HEK293 (cell line): ENCODE results near the gene ASCC1.
A peak's percentile ranks its signal among the peaks of the same experiment; 100 is the strongest.

Source experiments
- BCL11A ChIP-seq: fragments of 450-650 bp; formaldehyde crosslinking; IDR thresholded peaks from 2 replicates; pipeline ENCODE4 v1.5.1; 2016; ENCODE audit warnings: low read depth, missing biosample characterization, missing genetic modification characterization
- BCL6B ChIP-seq: fragments of 450-650 bp; formaldehyde crosslinking; IDR thresholded peaks from 2 replicates; pipeline ENCODE4 v1.5.1; 2017; ENCODE audit warnings: missing biosample characterization, missing genetic modification characterization
- EGR2 ChIP-seq: fragments of 450-650 bp; formaldehyde crosslinking; IDR thresholded peaks from 2 replicates; pipeline ENCODE4 v1.5.1; 2016; ENCODE audit warnings: low read depth, missing biosample characterization, missing genetic modification characterization
- GLIS1 ChIP-seq: fragments of 450-650 bp; formaldehyde crosslinking; IDR thresholded peaks from 2 replicates; pipeline ENCODE4 v1.5.1; 2016; ENCODE audit warnings: missing biosample characterization, missing genetic modification characterization
- OSR2 ChIP-seq: fragments of 450-650 bp; formaldehyde crosslinking; IDR thresholded peaks from 2 replicates; pipeline ENCODE4 v1.5.1; 2016; ENCODE audit warnings: missing biosample characterization, missing genetic modification characterization
- REPIN1 ChIP-seq: fragments of 450-650 bp; formaldehyde crosslinking; IDR thresholded peaks from 2 replicates; pipeline ENCODE4 v1.5.1; 2017; ENCODE audit warnings: missing biosample characterization, missing genetic modification characterization, low read depth
- SP7 ChIP-seq: fragments of 450-650 bp; formaldehyde crosslinking; IDR thresholded peaks from 2 replicates; pipeline ENCODE4 v1.5.1; 2016; ENCODE audit warnings: missing biosample characterization, missing genetic modification characterization
- ZBTB10 ChIP-seq: fragments of 450-650 bp; formaldehyde crosslinking; IDR thresholded peaks from 2 replicates; pipeline ENCODE4 v1.5.1; 2016; ENCODE audit warnings: missing biosample characterization, missing genetic modification characterization
- ZBTB48 ChIP-seq: fragments of 450-650 bp; formaldehyde crosslinking; IDR thresholded peaks from 2 replicates; pipeline ENCODE4 v1.5.1; 2016; ENCODE audit warnings: missing biosample characterization, missing genetic modification characterization
- ZFP69B ChIP-seq: fragments of 450-650 bp; formaldehyde crosslinking; IDR thresholded peaks from 2 replicates; pipeline ENCODE4 v1.5.1; 2016; ENCODE audit warnings: missing biosample characterization, missing genetic modification characterization
- ZNF10 ChIP-seq: fragments of 450-650 bp; formaldehyde crosslinking; IDR thresholded peaks from 2 replicates; pipeline ENCODE4 v1.5.1; 2017; ENCODE audit warnings: missing biosample characterization, missing genetic modification characterization
- ZNF169 ChIP-seq: fragments of 450-650 bp; formaldehyde crosslinking; IDR thresholded peaks from 2 replicates; pipeline ENCODE4 v1.5.1; 2016; ENCODE audit warnings: missing biosample characterization, missing genetic modification characterization
- ZNF239 ChIP-seq: fragments of 450-650 bp; formaldehyde crosslinking; IDR thresholded peaks from 2 replicates; pipeline ENCODE4 v1.5.1; 2016; ENCODE audit warnings: missing biosample characterization, missing genetic modification characterization
- ZNF24 ChIP-seq: fragments of 450-650 bp; formaldehyde crosslinking; IDR thresholded peaks from 2 replicates; pipeline ENCODE4 v1.5.1; 2016; ENCODE audit warnings: missing biosample characterization, missing genetic modification characterization
- ZNF366 ChIP-seq: fragments of 450-650 bp; formaldehyde crosslinking; conservative IDR thresholded peaks from 2 replicates; pipeline ENCODE4 v1.5.1; 2016; ENCODE audit warnings: missing biosample characterization, missing genetic modification characterization
- ZNF394 ChIP-seq: fragments of 450-650 bp; formaldehyde crosslinking; IDR thresholded peaks from 2 replicates; pipeline ENCODE4 v1.5.1; 2016; ENCODE audit warnings: missing biosample characterization, missing genetic modification characterization, mild to moderate bottlenecking, moderate library complexity, borderline replicate concordance
- ZNF423 ChIP-seq: fragments of 450-650 bp; formaldehyde crosslinking; IDR thresholded peaks from 2 replicates; pipeline ENCODE4 v1.5.1; 2016; ENCODE audit warnings: missing biosample characterization, missing genetic modification characterization
- ZNF426 ChIP-seq: fragments of 450-650 bp; formaldehyde crosslinking; IDR thresholded peaks from 2 replicates; pipeline ENCODE4 v1.5.1; 2017; ENCODE audit warnings: missing biosample characterization, missing genetic modification characterization, mild to moderate bottlenecking, inconsistent platforms, moderate library complexity
- ZNF548 ChIP-seq: fragments of 450-650 bp; formaldehyde crosslinking; IDR thresholded peaks from 2 replicates; pipeline ENCODE4 v1.5.1; 2016; ENCODE audit warnings: missing biosample characterization, missing genetic modification characterization
- ZNF660 ChIP-seq: fragments of 450-650 bp; IDR thresholded peaks from 2 replicates; pipeline ENCODE4 v1.5.1; 2018; ENCODE audit warnings: missing biosample characterization, mild to moderate bottlenecking, missing genetic modification characterization
- ZNF768 ChIP-seq: fragments of 450-650 bp; formaldehyde crosslinking; IDR thresholded peaks from 2 replicates; pipeline ENCODE4 v1.5.1; 2018; ENCODE audit warnings: missing biosample characterization, mild to moderate bottlenecking, missing genetic modification characterization
- ZXDB ChIP-seq: fragments of 450-650 bp; formaldehyde crosslinking; IDR thresholded peaks from 2 replicates; pipeline ENCODE4 v1.5.1; 2016; ENCODE audit warnings: missing biosample characterization, missing genetic modification characterization
- TF ChIP-seq, protein P1 (sequence below): fragments of 450-650 bp; formaldehyde crosslinking; IDR thresholded peaks from 2 replicates; pipeline ENCODE4 v1.5.1; 2016; ENCODE audit warnings: missing biosample characterization, missing genetic modification characterization, borderline replicate concordance
- TF ChIP-seq, protein P2 (sequence below): fragments of 450-650 bp; formaldehyde crosslinking; IDR thresholded peaks from 2 replicates; pipeline ENCODE4 v1.5.1; 2017; ENCODE audit warnings: missing biosample characterization, missing genetic modification characterization
- TF ChIP-seq, protein P3 (sequence below): fragments of 450-650 bp; formaldehyde crosslinking; IDR thresholded peaks from 2 replicates; pipeline ENCODE4 v1.5.1; 2016; ENCODE audit warnings: missing biosample characterization, missing genetic modification characterization, low read depth
- TF ChIP-seq, protein P4 (sequence below): fragments of 450-650 bp; formaldehyde crosslinking; IDR thresholded peaks from 2 replicates; pipeline ENCODE4 v1.5.1; 2016; ENCODE audit warnings: missing biosample characterization, missing genetic modification characterization
- TF ChIP-seq, protein P5 (sequence below): fragments of 450-650 bp; formaldehyde crosslinking; IDR thresholded peaks from 2 replicates; pipeline ENCODE4 v1.5.1; 2016; ENCODE audit warnings: missing biosample characterization, missing genetic modification characterization

Gene ASCC1

GRCh38 chr10:72068901-72069446 lies 147.1 kb downstream of the ASCC1 start (continued):
- TF ChIP-seq ZNF239 (tag by site-specific recombination) (no peak), ZNF768 (tag by site-specific recombination) (no peak), GLIS1 (tag by site-specific recombination) (0 out of 2 replicates have a peak, but pooled peaks have one; percentile 28), ZNF548 (tag by site-specific recombination) (no peak), ZNF423 (no peak), ZBTB10 (tag by site-specific recombination) (no peak; the same call in 1 of the 2 replicates), BCL6B (tag by site-specific recombination) (no peak), SP7 (tag by site-specific recombination) (peak; percentile 74), ZNF660 (tag by site-specific recombination) (no peak), ZXDB (tag by site-specific recombination) (no peak), ZNF169 (tag by site-specific recombination) (no peak), EGR2 (tag by site-specific recombination) (peak; percentile 43; the same call in 1 of the 2 replicates), REPIN1 (tag by site-specific recombination) (no peak), ZNF10 (tag by site-specific recombination) (no peak), ZBTB48 (tag by site-specific recombination) (peak; percentile 77; the same call in 1 of the 2 replicates), ZFP69B (0 out of 2 replicates have a peak, but pooled peaks have one; percentile 28), BCL11A (tag by site-specific recombination) (no peak), ZNF366 (tag by site-specific recombination) (peak; percentile 49), OSR2 (tag by site-specific recombination) (no peak), ZNF24 (tag by site-specific recombination) (peak; percentile 79; the same call in 1 of the 2 replicates), ZNF394 (tag by site-specific recombination) (no peak), ZNF426 (tag by site-specific recombination) (no peak)
- TF ChIP-seq, protein P1, sequence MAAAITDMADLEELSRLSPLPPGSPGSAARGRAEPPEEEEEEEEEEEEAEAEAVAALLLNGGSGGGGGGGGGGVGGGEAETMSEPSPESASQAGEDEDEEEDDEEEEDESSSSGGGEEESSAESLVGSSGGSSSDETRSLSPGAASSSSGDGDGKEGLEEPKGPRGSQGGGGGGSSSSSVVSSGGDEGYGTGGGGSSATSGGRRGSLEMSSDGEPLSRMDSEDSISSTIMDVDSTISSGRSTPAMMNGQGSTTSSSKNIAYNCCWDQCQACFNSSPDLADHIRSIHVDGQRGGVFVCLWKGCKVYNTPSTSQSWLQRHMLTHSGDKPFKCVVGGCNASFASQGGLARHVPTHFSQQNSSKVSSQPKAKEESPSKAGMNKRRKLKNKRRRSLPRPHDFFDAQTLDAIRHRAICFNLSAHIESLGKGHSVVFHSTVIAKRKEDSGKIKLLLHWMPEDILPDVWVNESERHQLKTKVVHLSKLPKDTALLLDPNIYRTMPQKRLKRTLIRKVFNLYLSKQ (tag by site-specific recombination) = no peak
- TF ChIP-seq, protein P2, sequence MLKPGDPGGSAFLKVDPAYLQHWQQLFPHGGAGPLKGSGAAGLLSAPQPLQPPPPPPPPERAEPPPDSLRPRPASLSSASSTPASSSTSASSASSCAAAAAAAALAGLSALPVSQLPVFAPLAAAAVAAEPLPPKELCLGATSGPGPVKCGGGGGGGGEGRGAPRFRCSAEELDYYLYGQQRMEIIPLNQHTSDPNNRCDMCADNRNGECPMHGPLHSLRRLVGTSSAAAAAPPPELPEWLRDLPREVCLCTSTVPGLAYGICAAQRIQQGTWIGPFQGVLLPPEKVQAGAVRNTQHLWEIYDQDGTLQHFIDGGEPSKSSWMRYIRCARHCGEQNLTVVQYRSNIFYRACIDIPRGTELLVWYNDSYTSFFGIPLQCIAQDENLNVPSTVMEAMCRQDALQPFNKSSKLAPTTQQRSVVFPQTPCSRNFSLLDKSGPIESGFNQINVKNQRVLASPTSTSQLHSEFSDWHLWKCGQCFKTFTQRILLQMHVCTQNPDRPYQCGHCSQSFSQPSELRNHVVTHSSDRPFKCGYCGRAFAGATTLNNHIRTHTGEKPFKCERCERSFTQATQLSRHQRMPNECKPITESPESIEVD (tag by site-specific recombination) = no peak
- TF ChIP-seq, protein P3, sequence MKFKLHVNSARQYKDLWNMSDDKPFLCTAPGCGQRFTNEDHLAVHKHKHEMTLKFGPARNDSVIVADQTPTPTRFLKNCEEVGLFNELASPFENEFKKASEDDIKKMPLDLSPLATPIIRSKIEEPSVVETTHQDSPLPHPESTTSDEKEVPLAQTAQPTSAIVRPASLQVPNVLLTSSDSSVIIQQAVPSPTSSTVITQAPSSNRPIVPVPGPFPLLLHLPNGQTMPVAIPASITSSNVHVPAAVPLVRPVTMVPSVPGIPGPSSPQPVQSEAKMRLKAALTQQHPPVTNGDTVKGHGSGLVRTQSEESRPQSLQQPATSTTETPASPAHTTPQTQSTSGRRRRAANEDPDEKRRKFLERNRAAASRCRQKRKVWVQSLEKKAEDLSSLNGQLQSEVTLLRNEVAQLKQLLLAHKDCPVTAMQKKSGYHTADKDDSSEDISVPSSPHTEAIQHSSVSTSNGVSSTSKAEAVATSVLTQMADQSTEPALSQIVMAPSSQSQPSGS (tag by site-specific recombination) = peak; percentile 90
- TF ChIP-seq, protein P4, sequence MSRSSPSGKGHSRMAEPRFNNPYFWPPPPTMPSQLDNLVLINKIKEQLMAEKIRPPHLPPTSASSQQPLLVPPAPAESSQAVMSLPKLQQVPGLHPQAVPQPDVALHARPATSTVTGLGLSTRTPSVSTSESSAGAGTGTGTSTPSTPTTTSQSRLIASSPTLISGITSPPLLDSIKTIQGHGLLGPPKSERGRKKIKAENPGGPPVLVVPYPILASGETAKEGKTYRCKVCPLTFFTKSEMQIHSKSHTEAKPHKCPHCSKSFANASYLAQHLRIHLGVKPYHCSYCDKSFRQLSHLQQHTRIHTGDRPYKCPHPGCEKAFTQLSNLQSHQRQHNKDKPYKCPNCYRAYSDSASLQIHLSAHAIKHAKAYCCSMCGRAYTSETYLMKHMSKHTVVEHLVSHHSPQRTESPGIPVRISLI (tag by site-specific recombination) = 0 out of 2 replicates have a peak, but pooled peaks have one; percentile 70
- TF ChIP-seq, protein P5, sequence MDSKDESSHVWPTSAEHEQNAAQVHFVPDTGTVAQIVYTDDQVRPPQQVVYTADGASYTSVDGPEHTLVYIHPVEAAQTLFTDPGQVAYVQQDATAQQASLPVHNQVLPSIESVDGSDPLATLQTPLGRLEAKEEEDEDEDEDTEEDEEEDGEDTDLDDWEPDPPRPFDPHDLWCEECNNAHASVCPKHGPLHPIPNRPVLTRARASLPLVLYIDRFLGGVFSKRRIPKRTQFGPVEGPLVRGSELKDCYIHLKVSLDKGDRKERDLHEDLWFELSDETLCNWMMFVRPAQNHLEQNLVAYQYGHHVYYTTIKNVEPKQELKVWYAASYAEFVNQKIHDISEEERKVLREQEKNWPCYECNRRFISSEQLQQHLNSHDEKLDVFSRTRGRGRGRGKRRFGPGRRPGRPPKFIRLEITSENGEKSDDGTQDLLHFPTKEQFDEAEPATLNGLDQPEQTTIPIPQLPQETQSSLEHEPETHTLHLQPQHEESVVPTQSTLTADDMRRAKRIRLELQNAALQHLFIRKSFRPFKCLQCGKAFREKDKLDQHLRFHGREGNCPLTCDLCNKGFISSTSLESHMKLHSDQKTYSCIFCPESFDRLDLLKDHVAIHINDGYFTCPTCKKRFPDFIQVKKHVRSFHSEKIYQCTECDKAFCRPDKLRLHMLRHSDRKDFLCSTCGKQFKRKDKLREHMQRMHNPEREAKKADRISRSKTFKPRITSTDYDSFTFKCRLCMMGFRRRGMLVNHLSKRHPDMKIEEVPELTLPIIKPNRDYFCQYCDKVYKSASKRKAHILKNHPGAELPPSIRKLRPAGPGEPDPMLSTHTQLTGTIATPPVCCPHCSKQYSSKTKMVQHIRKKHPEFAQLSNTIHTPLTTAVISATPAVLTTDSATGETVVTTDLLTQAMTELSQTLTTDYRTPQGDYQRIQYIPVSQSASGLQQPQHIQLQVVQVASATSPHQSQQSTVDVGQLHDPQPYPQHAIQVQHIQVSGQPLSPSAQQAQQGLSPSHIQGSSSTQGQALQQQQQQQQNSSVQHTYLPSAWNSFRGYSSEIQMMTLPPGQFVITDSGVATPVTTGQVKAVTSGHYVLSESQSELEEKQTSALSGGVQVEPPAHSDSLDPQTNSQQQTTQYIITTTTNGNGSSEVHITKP = peak; percentile 72
